ENCODE data around the gene ARMH1.

DNA sequence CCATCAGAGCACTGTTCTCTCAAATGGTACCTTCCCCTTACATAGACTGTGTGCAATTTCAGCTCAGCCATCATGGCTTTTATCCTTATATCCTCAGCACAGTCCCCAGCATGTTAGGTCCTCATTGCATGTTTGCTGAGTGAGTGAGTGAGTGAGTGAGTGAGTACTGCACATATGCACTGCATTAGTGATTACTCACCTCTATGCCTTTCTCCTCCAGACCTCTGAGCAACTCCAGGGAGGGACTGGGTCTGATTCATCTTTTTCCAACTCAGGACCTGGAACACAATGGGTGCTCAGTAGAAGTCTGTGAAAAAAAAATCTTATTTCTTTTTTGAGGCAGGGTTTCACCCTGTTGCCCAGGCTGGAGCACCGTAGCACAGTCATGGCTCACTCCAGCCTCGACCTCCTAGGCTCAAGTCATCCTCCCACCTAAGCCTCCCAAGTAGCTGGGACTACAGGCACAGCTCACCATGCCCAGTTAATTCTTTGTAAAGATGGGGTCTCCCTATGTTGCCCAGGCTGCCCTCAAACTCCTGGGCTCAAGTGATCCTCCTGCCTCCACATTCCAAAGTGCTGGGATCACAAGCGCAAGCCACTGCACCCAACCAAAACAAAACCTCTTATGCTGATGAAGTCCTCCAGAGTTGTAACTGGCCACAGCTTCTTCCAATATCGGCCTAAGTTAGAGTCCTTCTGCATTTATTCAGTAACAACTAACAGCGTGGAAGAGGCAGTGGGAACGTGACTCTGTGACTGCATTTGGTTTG, 32.8 kb downstream of the ARMH1 start:
- TF ChIP-seq, protein P1, sequence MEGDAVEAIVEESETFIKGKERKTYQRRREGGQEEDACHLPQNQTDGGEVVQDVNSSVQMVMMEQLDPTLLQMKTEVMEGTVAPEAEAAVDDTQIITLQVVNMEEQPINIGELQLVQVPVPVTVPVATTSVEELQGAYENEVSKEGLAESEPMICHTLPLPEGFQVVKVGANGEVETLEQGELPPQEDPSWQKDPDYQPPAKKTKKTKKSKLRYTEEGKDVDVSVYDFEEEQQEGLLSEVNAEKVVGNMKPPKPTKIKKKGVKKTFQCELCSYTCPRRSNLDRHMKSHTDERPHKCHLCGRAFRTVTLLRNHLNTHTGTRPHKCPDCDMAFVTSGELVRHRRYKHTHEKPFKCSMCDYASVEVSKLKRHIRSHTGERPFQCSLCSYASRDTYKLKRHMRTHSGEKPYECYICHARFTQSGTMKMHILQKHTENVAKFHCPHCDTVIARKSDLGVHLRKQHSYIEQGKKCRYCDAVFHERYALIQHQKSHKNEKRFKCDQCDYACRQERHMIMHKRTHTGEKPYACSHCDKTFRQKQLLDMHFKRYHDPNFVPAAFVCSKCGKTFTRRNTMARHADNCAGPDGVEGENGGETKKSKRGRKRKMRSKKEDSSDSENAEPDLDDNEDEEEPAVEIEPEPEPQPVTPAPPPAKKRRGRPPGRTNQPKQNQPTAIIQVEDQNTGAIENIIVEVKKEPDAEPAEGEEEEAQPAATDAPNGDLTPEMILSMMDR (conservative IDR thresholded peaks at IDR 0.05; ENCODE audit: low read depth, low read length) = no peak
- no peak for TF ChIP-seq EZH2 (IDR thresholded peaks at IDR 0.05; ENCODE audit: low read length, unreplicated experiment)

All from PC-3 (cell line).